Stimulated activated CD8-positive, alpha-beta memory T cell treated with anti-CD3 and anti-CD28 coated beads, Interleukin-15, amount 100 ng/mL, for 4 hours (primary cell): ENCODE data around the gene MS4A10.

Experiments
- DNase-seq, 2 donors: peaks; one replicate each; pipeline ENCODE4 v3.0.0-alpha.2; 2020; ENCODE audit warnings: low read depth in 2 of 2

The MS4A10 gene

DNA sequence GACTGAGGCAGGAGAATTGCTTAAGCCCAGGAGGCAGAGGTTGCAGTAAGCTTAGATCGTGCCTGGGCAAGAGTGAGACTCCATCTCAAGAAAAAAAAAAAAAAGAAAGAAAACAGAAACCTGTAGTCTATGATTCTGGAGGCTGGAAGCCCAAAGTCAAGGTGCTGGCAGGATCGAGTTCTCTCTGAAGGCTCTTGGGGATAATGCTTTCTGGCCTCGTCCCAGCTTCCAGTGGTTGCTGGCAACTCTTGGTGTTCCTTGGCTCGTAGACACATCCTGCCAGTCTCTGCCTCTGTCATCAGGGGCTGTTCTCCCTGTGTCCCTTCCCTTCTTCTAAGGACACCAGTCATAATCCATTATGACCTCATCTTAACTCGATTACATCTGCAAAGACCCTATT is 40.0 kb downstream of the MS4A10 start:
- DNase-seq = no peak

DNA sequence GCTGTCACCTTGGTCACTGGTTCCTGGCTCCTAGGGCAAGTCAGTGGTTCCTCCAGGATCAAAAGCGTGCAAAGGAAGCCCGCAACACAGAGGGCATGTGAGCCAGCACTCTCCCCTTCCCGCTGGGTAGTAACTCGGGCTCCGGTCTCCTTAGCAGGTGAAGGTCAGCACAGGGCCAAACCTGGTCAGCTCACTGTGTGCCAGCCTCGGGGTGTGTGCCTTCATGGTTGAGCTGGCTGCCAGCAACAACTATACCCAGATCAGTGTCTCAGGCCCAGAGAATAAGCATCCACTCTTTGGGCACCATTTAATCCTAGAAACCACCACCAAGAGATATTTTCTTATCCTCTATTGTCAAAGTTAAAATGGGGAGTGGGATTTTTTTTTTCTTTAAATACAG is 40.7 kb downstream of the MS4A10 start:
- no peak for DNase-seq

DNA sequence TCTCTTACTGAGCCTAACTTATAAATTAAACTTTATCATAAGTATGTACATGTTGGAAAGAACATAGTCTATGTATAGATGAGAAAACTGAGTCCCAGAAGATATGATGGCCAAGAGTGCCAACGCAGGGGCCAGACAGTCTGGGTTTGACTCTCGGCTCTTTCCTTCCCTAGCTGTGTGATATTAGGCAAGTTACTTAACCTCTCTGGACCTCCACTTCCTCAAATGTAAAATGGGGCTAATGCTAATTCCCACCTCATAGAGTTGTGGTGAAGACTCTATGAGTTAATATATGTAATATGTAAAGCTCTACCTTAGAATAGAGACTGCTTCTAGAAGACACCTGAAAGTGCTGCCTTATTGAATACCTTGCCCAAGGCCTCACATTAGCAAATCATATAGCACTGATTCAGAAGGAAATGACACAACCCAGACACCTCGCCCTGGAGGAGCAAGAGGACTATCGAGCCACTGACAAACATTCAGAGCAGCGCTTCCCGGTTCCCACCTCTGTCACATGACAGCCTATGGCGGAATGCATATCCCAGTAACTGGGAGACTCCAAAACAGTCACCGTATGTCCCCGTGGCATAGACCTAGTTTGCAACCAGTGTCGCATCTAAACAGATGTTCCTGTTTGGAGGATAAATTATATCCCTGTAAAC is 45.5 kb downstream of the MS4A10 start:
- no peak for DNase-seq

DNA sequence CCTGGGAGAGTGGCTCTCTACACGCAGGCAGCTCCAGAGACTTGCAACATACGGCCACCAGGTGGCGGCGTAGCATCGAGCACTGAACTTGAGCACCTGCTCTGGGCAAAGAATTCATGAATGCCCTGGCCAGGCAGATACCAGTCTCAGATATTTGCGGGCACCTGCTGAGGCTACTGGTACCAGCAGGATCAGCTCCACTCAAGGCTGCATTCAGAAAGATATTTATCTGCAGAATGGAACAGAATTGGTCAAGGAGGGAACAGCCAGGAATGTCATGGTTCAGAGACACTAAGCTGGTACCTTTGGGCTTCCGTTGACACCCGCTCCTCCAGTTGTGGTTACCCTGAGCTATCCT is 46.0 kb downstream of the MS4A10 start:
- DNase-seq = peak; percentile 50 to 59

DNA sequence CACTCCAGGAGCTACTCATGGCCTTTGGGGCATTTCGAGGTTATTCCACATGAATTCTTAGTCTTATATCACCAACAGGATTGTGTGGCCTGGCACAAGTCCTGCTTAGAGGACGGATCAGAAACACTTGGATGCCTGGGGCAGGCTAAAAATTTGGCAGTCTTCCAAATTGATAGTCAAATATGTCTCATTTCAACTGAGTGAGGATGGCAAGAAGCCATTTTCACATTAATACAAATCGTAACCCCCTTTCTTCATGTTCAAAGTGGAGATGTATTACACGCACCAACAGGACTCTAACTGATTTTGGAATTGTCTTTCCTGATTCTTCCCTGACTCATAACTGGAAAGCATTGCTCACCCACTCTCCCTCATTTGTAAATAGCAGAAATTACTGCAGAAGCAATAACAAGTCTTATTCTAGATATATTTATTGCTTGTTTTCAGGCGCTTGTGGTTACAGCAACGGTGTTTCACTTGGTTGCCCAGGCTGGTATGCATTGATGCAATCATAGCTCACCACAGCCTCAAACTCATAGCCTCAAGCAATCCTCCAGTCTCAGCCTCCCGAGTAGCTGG is 46.5 kb downstream of the MS4A10 start:
- DNase-seq = no peak

DNA sequence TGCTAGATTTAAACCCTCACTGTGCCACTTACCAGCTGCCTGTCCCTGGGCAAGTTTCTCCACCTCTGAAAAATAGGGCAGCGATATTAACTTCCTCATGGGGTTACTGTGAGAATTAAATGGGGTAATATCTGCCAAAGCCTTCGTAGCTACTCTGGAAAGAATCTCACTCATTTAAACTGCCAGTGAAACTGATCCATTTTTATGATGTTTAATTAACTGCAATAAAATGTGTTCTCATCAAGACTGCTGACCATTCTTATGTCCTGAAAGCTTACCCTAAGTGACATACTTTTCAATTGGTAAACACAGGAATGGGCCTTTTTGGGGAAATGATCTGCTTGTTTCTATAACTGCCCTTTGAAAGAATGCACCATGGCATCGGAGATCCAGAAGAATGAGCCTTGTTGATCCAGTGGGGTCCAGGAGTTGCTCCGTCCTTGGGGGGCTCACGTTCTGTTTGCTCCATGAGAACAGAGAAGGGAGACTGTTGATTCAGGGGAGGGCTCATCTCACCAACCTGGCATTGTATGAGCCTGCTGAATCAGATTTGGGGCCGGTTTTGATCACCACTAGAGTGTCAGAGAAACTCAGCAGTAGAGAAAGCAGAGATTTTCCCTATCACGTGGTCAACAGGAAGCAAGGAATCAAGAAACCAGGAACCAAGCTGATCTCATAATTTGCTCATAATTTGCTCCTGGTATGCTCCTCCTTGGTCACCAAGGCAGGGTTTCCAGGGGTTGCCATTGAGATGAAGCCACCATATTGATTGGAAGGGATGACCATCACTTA is 49.8 kb downstream of the MS4A10 start:
- no peak for DNase-seq

DNA sequence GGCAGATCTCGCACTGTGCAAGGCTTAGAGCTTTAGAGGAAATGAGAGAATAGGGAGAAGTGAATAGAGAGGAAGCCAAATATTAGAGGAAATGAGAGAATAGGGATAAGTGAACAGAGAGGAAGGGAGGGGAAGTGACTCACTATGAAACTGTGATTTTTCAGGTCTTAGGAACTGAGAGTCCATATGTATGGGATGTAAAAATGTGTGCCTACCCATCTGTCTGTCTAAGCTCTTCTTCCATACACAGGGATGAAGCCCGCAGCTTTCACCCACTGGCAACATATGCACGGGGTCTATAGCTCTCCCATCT is 50.4 kb downstream of the MS4A10 start:
- no peak for DNase-seq

DNA sequence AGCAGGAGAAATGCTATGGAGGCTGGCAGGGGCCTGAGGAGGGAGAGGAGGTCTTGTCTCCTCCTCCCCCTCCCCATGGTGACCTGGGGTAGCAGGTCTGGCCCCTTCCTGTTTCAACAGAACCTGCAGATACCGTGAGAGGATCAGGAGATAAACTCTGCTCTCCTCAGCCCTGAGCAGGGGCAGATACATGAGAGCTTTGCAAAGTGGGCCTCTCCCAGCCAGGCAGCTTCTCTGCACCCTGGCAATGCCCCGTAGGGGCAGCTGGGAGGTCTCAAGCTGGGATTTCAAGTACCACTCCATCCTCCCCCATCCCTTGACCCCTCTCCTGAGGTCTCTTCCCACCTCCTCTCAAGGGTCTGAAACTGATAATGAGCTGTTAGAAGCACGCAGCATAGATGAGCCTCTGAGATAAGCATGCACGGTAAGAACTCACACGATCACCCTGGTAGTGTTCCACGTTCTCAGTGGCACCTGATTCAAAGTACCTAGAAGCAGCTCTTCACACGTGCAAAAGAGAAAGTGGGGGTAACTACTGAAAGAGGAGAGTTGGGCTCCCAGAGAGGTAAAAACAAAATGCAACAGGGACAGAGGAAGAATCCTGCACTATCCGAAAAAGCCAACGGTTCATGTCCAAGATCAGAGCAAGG is 51.9 kb downstream of the MS4A10 start:
- no peak for DNase-seq

DNA sequence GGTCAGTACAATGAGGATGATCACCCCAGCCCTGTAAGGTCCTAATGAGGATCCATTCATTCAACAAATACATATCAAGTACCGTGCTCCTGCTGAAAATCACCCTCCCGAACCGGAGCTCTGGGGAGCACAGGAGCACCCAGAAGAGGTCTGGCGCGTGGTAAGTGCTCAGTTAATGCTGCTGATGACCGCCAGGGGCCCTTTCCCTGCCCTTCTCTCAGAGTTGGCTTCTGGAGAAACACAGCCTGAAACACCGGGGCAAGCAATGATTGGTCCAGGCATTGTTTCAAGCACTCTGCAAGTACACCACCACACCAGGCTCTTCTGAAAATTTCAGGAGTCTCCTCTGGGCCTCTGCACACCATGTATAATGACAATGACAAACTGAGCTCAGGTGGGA is 53.0 kb downstream of the MS4A10 start:
- no peak for DNase-seq

DNA sequence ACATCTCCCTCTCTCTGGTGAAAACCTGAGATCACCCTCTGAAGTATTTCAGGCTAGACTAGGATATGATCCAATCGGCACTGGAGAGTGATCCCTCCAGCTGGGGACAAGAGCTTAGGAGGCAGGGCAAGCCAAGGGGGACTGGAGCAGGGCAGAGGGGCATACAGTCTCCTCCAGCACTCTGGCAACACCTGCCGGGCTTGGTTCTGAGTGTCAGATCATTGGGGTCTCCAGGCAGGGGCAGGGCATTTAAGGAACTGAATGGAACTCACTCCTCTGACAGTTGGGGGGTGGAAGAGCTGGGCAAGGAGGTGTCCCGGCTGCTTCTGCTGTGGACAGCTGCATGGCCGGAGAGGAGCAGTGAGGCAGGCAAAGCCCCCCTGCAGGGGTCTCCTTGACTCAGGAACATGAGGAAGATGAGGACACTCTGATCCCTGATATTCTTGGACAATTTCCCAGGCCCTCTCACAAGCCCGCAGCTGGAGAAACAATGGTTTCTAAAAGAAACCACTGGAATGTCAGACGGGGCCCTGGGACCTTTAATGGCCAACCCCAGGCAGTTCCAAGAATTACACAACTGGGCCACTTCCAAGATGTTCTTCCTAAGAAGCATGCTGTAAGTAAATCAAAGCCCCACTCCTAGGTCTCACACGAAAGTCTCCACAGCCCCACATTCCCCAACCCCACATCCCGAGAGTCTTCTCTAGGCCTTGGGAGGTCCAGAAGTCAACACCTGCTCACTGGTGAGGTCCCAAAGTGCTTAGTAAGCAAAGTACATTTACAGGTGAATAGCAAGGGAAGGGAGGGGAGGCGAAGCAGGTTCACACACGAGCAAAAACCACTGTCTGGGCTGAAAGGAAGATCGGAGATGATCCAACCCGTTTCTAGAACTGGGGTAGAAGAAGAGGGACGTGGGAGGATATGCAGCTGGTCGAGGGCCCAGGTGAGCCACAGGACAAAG is 55.6 kb downstream of the MS4A10 start:
- DNase-seq = no peak

DNA sequence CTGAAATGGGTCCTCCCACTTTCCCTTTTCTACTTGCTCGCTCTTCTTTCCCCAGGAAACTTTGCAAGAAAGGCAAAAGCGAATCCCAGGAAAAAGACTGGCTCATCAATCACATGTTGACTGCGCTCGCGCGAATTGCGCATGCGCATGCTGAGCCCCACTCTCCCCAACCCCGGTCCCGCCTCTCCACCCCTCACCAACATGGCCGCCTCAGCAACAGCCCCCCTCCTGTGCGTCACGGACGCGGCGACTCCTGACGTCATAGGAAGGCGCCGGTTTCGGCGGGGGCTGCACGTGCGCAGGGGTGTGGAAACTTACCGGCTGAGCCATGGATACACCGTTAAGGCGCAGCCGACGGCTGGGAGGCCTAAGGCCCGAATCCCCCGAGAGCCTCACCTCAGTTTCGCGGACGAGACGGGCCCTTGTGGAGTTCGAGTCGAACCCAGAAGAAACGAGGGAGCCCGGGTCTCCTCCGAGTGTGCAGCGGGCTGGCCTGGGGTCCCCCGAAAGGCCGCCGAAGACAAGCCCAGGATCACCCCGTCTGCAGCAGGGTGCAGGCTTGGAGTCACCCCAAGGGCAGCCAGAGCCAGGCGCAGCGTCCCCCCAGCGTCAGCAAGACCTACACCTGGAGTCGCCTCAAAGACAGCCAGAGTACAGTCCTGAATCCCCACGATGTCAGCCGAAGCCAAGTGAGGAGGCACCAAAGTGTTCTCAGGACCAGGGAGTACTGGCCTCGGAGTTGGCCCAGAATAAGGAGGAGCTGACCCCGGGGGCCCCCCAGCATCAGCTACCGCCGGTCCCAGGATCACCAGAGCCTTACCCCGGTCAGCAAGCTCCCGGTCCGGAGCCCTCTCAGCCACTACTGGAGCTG is 56.9 kb downstream of the MS4A10 start, which contains the start of gene CCDC86:
Gene CCDC86, plus strand, starts transcription at position 317 of the 871 bp plus-strand sequence. Its CDS starts 12 bp downstream, at position 329.
- DNase-seq = peak; percentile 96 to 98

DNA sequence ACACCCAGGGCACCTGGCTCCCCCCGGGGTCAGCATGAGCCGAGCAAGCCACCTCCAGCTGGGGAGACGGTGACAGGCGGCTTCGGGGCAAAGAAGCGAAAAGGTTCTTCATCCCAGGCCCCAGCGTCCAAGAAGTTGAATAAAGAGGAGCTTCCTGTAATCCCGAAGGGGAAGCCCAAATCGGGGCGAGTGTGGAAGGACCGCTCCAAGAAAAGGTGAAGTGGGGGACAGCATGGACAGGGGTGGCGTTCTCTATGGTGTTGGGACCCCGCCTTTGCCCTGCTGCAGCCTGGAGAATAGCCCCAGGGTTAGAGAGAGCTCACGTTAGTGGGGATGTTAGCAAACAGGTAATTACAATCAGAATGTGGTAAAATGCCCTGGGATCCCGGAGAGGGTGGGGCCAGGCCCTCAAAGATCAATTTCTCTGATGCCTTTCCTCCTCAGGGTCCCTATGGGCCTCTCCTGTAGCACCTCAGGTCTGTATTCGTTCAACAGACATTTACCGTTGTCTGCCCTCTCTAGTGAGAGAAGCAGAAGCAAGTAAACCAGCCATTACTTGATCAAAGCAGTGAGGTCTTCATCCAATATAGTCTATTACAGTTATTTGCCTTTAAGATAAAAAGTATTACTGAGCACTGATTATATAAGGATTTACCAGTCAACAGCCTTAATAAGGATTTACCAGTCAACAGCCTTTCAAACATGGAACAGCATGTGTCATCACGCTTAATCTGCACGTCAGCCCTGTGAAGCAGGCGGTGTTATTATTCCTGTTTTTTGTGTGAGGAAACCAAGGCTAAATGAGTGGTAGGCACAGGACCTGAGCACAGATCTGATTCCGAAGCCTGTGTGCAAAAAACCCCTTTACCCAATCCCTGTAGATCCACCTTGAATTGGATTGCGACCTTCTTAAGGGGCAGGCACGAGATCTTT is 57.8 kb downstream of the MS4A10 start:
- DNase-seq = no peak

DNA sequence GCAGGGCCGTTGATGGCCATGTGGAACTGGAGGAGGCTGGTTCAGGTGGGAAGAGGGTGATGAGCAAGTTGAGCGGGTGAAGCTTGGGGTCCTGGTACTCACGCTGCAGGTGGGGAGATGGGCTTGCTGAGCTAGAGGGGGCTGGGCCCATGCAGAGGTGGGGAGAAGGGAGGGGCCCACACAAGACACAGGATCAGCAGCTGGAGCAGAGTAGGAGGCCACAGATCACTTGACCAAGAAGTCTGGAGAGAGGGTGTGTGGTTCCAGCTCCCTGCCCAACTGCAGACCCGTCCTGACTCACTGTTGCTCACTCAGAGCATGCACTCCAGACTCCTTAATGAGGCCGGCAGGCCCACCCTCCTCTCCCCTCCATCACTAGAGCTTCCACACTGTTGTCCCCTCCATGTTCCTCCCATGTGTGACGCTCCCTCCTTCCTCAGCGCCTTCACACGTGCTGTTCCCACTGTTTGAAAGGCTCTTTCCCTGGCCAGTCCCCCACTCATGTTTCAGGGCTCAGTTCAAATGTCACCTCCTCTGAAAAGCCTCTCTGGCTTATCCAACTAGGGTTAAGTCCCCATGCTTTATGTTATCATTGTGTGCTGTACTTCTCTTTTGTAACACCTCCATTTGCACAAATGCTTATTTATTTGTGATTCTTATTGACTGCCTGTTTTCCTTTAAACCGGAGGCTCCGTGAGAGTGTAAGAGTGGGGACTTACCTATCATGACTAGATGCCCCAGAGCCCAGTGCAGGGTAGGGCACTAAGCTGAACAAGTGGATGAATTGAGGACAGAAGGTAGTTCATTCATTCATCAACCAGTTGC is 59.1 kb downstream of the MS4A10 start:
- DNase-seq = no peak

DNA sequence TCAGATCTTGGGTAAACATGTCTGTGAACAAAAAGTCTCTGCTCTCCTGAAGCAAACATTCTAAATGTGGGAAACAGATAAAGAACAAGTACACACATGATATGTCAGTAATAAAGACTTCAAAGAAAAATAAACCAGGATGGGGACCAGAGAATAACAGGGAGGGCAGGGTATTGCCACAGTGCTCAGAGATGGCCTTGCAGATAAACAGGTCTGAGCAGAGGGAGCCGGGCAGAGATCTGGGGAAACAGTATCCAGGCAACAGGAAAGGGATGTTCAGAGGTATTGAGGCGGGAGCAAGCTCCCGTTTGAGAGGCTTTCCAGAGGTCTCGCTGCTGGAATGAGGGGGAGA is 59.7 kb downstream of the MS4A10 start:
- DNase-seq = no peak

DNA sequence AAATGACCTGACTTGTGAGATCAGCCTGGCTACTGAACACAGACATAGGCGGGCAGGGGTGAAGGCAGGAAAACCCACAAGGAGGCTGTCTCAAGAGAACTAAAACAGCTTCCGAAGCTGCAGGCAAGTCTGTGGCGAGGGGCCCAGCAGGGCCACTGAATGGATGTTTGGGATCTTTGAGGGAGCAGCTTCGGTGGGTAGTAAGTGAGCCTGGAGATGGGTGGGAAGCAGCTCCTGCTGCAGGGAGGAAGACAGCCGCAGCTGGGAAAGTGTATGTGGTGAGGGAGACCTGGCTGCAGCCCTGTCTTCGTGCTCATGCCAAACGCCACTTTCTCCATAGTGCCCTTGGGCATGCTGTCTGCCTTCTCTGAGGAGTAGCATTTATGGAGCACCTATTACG is 60.2 kb downstream of the MS4A10 start:
- no peak for DNase-seq

DNA sequence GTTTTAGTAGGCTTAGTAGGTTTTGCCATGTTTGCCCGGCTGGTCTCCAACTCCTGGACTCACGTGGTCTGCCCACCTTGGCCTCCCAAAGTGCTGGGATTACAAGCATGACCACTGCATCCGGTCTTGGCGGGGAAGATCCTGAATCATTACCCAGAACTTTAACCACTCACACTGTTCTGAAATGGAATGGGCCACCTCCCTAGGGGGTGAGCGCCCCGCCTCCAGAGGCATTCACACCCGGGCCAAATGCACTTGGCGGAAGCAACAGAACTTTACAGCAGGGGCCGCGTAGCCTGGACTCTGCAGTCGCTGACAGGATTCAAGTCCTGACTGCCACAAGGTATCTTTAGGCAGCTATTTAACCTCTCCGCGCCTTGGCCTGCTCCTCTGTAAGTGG is 62.1 kb downstream of the MS4A10 start:
- no peak for DNase-seq

DNA sequence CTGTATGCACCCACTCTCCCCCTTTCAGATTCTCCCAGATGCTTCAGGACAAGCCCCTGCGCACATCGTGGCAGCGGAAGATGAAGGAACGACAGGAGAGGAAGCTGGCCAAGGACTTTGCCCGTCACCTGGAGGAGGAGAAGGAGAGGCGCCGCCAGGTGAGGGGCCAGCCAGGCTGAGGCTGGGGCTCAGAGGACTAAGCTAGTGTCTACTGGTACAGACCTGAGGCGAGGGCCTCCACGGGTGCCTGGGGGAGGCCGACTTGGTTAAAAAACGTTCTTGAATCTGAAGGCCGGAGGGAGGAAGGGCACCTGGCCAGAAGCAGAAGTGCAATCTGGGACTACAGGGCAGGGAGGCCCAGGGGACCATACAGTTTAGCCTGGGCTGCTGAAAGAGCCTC is 62.8 kb downstream of the MS4A10 start:
- DNase-seq = no peak

DNA sequence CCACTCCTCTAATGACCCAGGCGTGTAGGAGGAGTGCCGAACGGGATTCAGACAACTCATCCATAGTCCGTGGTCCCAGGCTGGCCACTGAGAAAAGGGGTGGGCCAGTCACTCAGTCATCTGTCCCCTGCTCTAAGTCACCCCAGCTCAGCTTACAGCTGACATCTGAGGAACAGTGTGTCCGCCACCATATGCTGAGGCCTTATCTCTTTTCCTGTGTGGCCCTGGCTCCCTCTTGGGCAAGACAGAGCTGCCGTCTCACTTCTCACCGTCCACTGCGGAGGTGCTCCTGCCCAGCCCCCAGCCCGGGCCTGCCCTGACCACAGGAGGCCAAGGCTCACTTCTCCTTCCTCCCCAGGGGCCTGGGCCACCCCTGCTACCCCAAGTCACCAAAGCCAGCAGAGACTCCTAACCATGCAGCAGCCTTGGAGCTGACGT is 63.6 kb downstream of the MS4A10 start:
- no peak for DNase-seq
